ENCODE measurements around the gene RPEL1. TPM values are rescaled to one million over a fixed set of nuclear protein-coding genes. Genes with fewer than 3 reads are reported as not detected.

RPEL1 gene
- polyA plus RNA-seq, 1 experiment = 0.04 TPM

DNA sequence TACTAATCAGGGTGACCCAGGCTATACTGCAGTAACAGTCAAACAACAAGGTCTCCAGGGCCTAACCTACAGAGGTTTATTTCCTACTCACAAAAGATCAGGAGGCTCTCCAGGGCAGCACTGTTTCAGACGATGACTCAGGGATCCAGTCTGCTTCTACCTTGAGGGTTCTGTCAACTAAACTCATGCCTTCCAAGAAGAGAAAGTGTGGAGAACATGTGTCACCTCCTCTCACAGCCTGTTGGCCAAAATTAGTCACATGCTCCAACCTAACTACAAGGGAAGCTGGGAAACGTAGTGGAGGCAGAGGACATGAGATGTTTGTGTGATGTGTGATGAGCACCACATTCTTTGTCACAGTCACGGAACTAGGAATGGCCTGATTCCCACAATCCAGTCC lies 16.5 kb downstream of the RPEL1 start:
- H3K4me3 ChIP-seq (ENCODE audit: low read depth, low read length) = no peak overlapping the region
- H3K36me3 ChIP-seq (ENCODE audit: control insufficient read depth, insufficient read depth, low read length) = no peaks in the 10 kb centered on the region
- POLR2A ChIA-PET = no interaction called here
- no peak for DNase-seq (ENCODE audit: low read depth)
- CTCF ChIA-PET = no interaction called here
- no peaks in the 10 kb centered on the region for H3K27me3 ChIP-seq (ENCODE audit: control insufficient read depth, insufficient read depth, low read length)
- no peak for TF ChIP-seq CTCF (IDR thresholded peaks at IDR 0.05; ENCODE audit: insufficient read depth, low read depth, low read length)

- Histone ChIP-seq H3K36me3 (ENCODE audit: control insufficient read depth, insufficient read depth, low read length) (no peaks in the 10 kb centered on the region), H3K27me3 (ENCODE audit: control insufficient read depth, insufficient read depth, low read length) (no peaks in the 10 kb centered on the region), H3K4me3 (ENCODE audit: low read depth, low read length) (no peak overlapping the region)
- ChIA-PET POLR2A (no interaction called here), CTCF (interaction anchor here (0.9 kb wide), 2 partner anchors 13 to 21 kb away, joined by 3 read pairs; no protein-coding TSS in a partner anchor)
- TF ChIP-seq CTCF (IDR thresholded peaks at IDR 0.05; ENCODE audit: insufficient read depth, low read depth, low read length) = no peak
- no peak for DNase-seq (ENCODE audit: low read depth)
Measured at GRCh38 chr10:103265717-103266329, 20.1 kb downstream of the RPEL1 start.

DNA sequence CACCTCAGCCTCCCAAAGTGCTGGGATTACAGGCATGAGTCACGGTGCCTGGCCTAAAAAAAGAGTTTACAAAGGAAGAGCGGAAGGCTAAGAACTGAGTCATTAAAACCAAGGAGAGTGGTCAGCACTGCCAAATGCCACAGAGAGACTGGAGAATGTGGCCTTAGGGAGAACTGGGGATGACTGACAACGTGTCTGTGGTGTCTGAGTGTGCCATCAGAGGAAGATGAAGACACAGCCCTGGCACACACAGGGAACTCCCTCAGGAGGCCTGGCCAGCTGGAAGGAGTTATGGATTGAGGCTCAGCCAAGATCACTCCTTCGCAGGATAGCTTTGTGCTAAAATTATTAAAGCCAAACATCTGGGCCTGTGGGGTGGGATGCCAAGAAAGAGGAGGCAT lies 27.4 kb downstream of the RPEL1 start:
- ChIA-PET CTCF (interaction anchor here (0.9 to 1.0 kb wide), 2 partner anchors 19 to 22 kb away, joined by 3 read pairs; no protein-coding TSS in a partner anchor), POLR2A (interaction anchor here (0.6 kb wide), 1 partner anchor 348 kb away, joined by 10 read pairs; no protein-coding TSS in a partner anchor)
- no peaks in the 10 kb centered on the region for H3K36me3 ChIP-seq (ENCODE audit: control insufficient read depth, insufficient read depth, low read length)

GRCh38 chr10:103276251-103276895 lies 30.7 kb downstream of the RPEL1 start:
- H3K4me3 ChIP-seq (ENCODE audit: low read depth, low read length) = peak overlapping the region; percentile 38; the same call in 1 of the 2 replicates
- ChIA-PET CTCF (interaction anchor here (1.0 kb wide), 1 partner anchor 8 kb away, joined by 4 read pairs; no protein-coding TSS in a partner anchor), POLR2A (no interaction called here)
- H3K36me3 ChIP-seq (ENCODE audit: control insufficient read depth, insufficient read depth, low read length) = no peaks in the 10 kb centered on the region
- peaks cover 13% of the 10 kb centered on the region for H3K27me3 ChIP-seq (ENCODE audit: control insufficient read depth, insufficient read depth, low read length)
- TF ChIP-seq CTCF (IDR thresholded peaks at IDR 0.05; ENCODE audit: insufficient read depth, low read depth, low read length) = no peak
- no peak for DNase-seq (ENCODE audit: low read depth)

More for the DNA sequence above, 27.4 kb downstream of the RPEL1 start:
- peaks cover 11% of the 10 kb centered on the region for H3K27me3 ChIP-seq (ENCODE audit: control insufficient read depth, insufficient read depth, low read length)
- peak; percentile 100 for DNase-seq (ENCODE audit: low read depth)
- TF ChIP-seq CTCF (IDR thresholded peaks at IDR 0.05; ENCODE audit: insufficient read depth, low read depth, low read length) = no peak
- H3K4me3 ChIP-seq (ENCODE audit: low read depth, low read length) = no peak overlapping the region

DNA sequence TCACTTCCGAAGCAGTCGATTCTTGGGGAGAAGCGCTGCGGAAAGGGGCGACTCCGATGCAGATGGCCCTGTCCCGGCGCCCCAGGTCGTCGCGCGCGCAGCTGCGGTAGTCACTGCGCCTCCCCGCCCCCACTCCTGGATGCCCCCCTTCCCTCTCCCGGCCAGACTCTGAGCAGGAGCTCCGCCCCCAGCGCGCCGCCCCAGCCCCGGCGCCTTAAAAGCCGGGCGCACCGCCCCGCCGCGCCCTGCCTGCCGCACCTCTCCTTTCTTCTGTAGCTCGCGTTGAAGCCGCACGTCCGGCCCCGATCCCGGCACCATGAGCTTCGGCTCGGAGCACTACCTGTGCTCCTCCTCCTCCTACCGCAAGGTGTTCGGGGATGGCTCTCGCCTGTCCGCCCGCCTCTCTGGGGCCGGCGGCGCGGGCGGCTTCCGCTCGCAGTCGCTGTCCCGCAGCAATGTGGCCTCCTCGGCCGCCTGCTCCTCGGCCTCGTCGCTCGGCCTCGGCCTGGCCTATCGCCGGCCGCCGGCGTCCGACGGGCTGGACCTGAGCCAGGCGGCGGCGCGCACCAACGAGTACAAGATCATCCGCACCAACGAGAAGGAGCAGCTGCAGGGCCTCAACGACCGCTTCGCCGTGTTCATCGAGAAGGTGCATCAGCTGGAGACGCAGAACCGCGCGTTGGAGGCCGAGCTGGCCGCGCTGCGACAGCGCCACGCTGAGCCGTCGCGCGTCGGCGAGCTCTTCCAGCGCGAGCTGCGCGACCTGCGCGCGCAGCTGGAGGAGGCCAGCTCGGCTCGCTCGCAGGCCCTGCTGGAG lies 31.4 kb downstream of the RPEL1 start, which contains the start of gene INA:
Gene INA, plus strand, starts transcription at position 243 of the 817 bp plus-strand sequence. Its CDS starts 74 bp downstream, at position 317.
- H3K27me3 ChIP-seq (ENCODE audit: control insufficient read depth, insufficient read depth, low read length) = peaks cover 13% of the 10 kb centered on the region
- CTCF ChIA-PET = interaction anchor here (1.0 kb wide), 2 partner anchors 9 to 359 kb away, joined by 3 to 4 read pairs; partner anchors contain the start of gene CNNM2
- TF ChIP-seq CTCF (IDR thresholded peaks at IDR 0.05; ENCODE audit: insufficient read depth, low read depth, low read length) = no peak

More for the DNA sequence above, 31.4 kb downstream of the RPEL1 start, which contains the start of gene INA:
- DNase-seq (ENCODE audit: low read depth) = no peak
- POLR2A ChIA-PET = interaction anchor here (0.6 kb wide), 1 partner anchor 299 kb away, joined by 3 read pairs; no protein-coding TSS in a partner anchor
- Histone ChIP-seq H3K36me3 (ENCODE audit: control insufficient read depth, insufficient read depth, low read length) (no peaks in the 10 kb centered on the region), H3K4me3 (ENCODE audit: low read depth, low read length) (peak within 1 kb of the TSS; percentile 38)
